ENCODE results near the gene PRKACB. TPM values are rescaled to one million over a fixed set of nuclear protein-coding genes. Genes with fewer than 3 reads are reported as not detected.

PRKACB gene
- total RNA-seq, 1 donor from 2014 or later = 44.1 TPM

DNA sequence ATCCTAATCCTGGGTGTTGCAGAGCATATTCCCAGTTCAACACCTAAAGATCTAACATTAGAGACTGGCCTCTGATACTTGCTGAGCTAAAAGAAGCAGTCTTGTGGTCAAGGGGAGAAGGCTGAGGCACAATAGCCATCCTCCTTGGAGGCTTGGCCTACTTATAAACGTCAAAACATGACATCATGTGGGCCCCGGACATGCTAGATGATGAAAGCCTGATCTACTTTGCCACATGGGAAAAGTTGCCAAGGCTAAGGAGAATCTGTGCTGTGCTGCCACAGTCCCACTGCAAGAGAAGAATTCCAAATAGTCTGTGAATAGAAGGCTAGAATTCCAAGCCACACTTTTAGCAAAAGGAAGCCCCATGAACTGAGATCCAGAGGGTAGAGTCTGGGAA lies 113.5 kb downstream of the PRKACB start:
- TF ChIP-seq EZH2phosphoT487 (IDR thresholded peaks at IDR 0.05) = no peak
- no peak for TF ChIP-seq EZH2 (IDR thresholded peaks at IDR 0.05)
- TF ChIP-seq, protein P1, sequence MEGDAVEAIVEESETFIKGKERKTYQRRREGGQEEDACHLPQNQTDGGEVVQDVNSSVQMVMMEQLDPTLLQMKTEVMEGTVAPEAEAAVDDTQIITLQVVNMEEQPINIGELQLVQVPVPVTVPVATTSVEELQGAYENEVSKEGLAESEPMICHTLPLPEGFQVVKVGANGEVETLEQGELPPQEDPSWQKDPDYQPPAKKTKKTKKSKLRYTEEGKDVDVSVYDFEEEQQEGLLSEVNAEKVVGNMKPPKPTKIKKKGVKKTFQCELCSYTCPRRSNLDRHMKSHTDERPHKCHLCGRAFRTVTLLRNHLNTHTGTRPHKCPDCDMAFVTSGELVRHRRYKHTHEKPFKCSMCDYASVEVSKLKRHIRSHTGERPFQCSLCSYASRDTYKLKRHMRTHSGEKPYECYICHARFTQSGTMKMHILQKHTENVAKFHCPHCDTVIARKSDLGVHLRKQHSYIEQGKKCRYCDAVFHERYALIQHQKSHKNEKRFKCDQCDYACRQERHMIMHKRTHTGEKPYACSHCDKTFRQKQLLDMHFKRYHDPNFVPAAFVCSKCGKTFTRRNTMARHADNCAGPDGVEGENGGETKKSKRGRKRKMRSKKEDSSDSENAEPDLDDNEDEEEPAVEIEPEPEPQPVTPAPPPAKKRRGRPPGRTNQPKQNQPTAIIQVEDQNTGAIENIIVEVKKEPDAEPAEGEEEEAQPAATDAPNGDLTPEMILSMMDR (IDR thresholded peaks at IDR 0.05) = no peak
- H2AFZ ChIP-seq (replicated peaks) = no peak overlapping the region
- Mint-ChIP-seq H3K27me3 (ENCODE audit: insufficient read depth, low read depth) (peaks cover 2% of the 10 kb centered on the region), H3K4me3 (no peak overlapping the region), H3K9me3 (no peaks in the 10 kb centered on the region), H3K27ac (no peak overlapping the region), H3K36me3 (no peaks in the 10 kb centered on the region), H3K4me1 (peaks cover 6% of the 10 kb centered on the region)
- H3K4me3 ChIP-seq = no peak overlapping the region
- no peaks in the 10 kb centered on the region for H4K20me1 ChIP-seq (ENCODE audit: low read depth)
- no peak overlapping the region for H3K4me2 ChIP-seq
- no peak overlapping the region for H3K27ac ChIP-seq
- no peak for DNase-seq (ENCODE audit: low spot score)
- no peaks in the 10 kb centered on the region for H3F3A ChIP-seq (ENCODE audit: low read depth)
- no peaks in the 10 kb centered on the region for H3K79me2 ChIP-seq (ENCODE audit: low read depth)
- no peak overlapping the region for H3K9ac ChIP-seq
- no peaks in the 10 kb centered on the region for H3K36me3 ChIP-seq
- H3K27me3 ChIP-seq = no peaks in the 10 kb centered on the region
- H3K4me1 ChIP-seq = no peaks in the 10 kb centered on the region
- no peaks in the 10 kb centered on the region for H3K9me3 ChIP-seq (ENCODE audit: low read depth)

DNA sequence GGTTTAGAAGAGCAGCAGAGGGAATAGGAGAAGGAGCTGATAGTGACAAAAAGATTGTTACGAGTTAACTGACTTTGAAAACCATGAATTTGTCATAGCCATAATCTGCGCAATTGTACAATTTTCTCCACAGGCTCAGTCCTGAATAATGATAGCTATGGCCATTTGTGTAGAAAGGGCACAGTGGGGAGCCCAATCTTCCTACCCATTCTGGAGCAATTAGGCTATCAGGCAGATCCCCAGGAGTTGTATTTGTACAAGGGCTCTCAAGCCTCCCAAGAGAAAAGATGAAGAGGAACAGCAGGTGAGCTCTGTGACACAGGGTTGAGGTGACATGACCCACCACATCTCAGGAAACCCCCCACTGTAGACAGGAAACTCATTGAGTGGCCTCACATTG lies 115.3 kb downstream of the PRKACB start:
- Histone ChIP-seq H3K27me3 (no peaks in the 10 kb centered on the region), H3K4me2 (no peak overlapping the region), H3K27ac (no peak overlapping the region), H2AFZ (replicated peaks) (no peak overlapping the region), H4K20me1 (ENCODE audit: low read depth) (no peaks in the 10 kb centered on the region), H3K9ac (no peak overlapping the region), H3K4me1 (no peaks in the 10 kb centered on the region), H3K9me3 (ENCODE audit: low read depth) (no peaks in the 10 kb centered on the region), H3K36me3 (no peaks in the 10 kb centered on the region), H3K4me3 (no peak overlapping the region), H3F3A (ENCODE audit: low read depth) (no peaks in the 10 kb centered on the region), H3K79me2 (ENCODE audit: low read depth) (no peaks in the 10 kb centered on the region)
- TF ChIP-seq, protein P1 (IDR thresholded peaks at IDR 0.05) = no peak
- TF ChIP-seq EZH2phosphoT487 (IDR thresholded peaks at IDR 0.05) (no peak), EZH2 (IDR thresholded peaks at IDR 0.05) (no peak)
- no peaks in the 10 kb centered on the region for H3K36me3 Mint-ChIP-seq
- no peak for DNase-seq (ENCODE audit: low spot score)
- H3K4me1 Mint-ChIP-seq = peaks cover 5% of the 10 kb centered on the region
- no peak overlapping the region for H3K4me3 Mint-ChIP-seq
- no peaks in the 10 kb centered on the region for H3K9me3 Mint-ChIP-seq
- H3K27me3 Mint-ChIP-seq (ENCODE audit: insufficient read depth, low read depth) = peaks cover 2% of the 10 kb centered on the region
- H3K27ac Mint-ChIP-seq = no peak overlapping the region

DNA sequence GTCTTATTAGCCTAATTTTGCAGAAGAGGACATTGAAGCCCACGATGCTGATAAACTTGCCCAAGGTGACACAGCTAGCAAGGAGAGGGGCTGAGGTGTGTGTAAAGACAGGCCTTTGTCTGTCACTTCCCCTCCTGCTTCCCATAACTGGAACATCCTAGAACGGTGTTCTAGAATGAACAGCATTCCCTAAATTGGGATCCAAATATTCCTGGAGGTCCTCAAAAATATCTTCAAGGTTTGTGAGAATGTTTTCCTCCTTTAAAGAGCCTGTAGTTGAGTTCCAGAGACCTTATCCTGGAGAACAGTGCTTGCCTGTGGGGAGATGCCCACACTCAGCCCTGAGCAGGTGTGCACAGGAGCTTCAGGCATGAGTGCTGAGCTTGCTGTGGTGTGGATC lies 115.9 kb downstream of the PRKACB start:
- H3K4me3 ChIP-seq = no peak overlapping the region
- H3K4me2 ChIP-seq = no peak overlapping the region
- H2AFZ ChIP-seq (replicated peaks) = no peak overlapping the region
- no peaks in the 10 kb centered on the region for H3K9me3 ChIP-seq (ENCODE audit: low read depth)
- DNase-seq (ENCODE audit: low spot score) = no peak
- TF ChIP-seq EZH2phosphoT487 (IDR thresholded peaks at IDR 0.05) (no peak), EZH2 (IDR thresholded peaks at IDR 0.05) (no peak)
- TF ChIP-seq, protein P1 (IDR thresholded peaks at IDR 0.05) = no peak
- no peaks in the 10 kb centered on the region for H3K36me3 ChIP-seq
- H3K4me1 Mint-ChIP-seq = no peaks in the 10 kb centered on the region
- no peak overlapping the region for H3K27ac ChIP-seq
- no peak overlapping the region for H3K4me3 Mint-ChIP-seq
- H3K9ac ChIP-seq = no peak overlapping the region
- no peaks in the 10 kb centered on the region for H3K36me3 Mint-ChIP-seq
- H3F3A ChIP-seq (ENCODE audit: low read depth) = no peaks in the 10 kb centered on the region
- no peaks in the 10 kb centered on the region for H4K20me1 ChIP-seq (ENCODE audit: low read depth)
- H3K9me3 Mint-ChIP-seq = no peaks in the 10 kb centered on the region
- H3K27me3 Mint-ChIP-seq (ENCODE audit: insufficient read depth, low read depth) = peaks cover 2% of the 10 kb centered on the region
- no peaks in the 10 kb centered on the region for H3K4me1 ChIP-seq
- H3K27me3 ChIP-seq = no peaks in the 10 kb centered on the region
- H3K79me2 ChIP-seq (ENCODE audit: low read depth) = no peaks in the 10 kb centered on the region
- no peak overlapping the region for H3K27ac Mint-ChIP-seq
